Heart left ventricle (tissue), 16 donors: ENCODE measurements around the gene CNTNAP5. TPM values are rescaled to one million over a fixed set of nuclear protein-coding genes. Genes with fewer than 3 reads are reported as not detected.

ENCODE experiments used
- ATAC-seq, 4 donors: fragments of 200-7000 bp; cut with Tn5 transposase; one replicate each; pipeline ENCODE4 v1.9.1; 2020 to 2022; ENCODE audit warnings: moderate library complexity in 4 of 4, mild to moderate bottlenecking in 3 of 4, moderate number of reproducible peaks in 1 of 4
- DNase-seq, 5 donors: peaks; one replicate each; pipeline ENCODE4 v3.0.0-alpha.2; 2020
- H3K27ac ChIP-seq, 12 donors: fragments of 200-600 bp; sonication (generic) in 4 of 12; one replicate each; pipeline versions ENCODE4 v1.5.0 to v1.8.0; 2016 to 2022; ENCODE audit warnings: mild to moderate bottlenecking in 2 of 12
- H3K27me3 ChIP-seq, 9 donors: fragments of 200-600 bp; sonication (generic) in 2 of 9; one replicate each; pipeline versions ENCODE4 v1.5.1 to v1.8.0; 2016 to 2022; ENCODE audit warnings: mild to moderate bottlenecking in 3 of 9
- H3K36me3 ChIP-seq, 9 donors: fragments of 200-600 bp; sonication (generic) in 2 of 9; one replicate each; pipeline versions ENCODE4 v1.5.0 to v1.8.0; 2018 to 2022; ENCODE audit warnings: mild to moderate bottlenecking in 2 of 9
- H3K4me1 ChIP-seq, 12 donors: fragments of 200-600 bp; sonication (generic) in 4 of 12; one replicate each; pipeline versions ENCODE4 v1.5.0 to v1.8.0; 2016 to 2022; ENCODE audit warnings: mild to moderate bottlenecking in 3 of 12
- H3K4me3 ChIP-seq, 12 donors: fragments of 200-600 bp; sonication (generic) in 4 of 12; one replicate each; pipeline versions ENCODE4 v1.5.0 to v1.8.0; 2017 to 2022; ENCODE audit warnings: mild to moderate bottlenecking in 9 of 12, moderate library complexity in 4 of 12
- H3K9me3 ChIP-seq, 12 donors: fragments of 200-600 bp; sonication (generic) in 4 of 12; one replicate each; pipeline versions ENCODE4 v1.5.0 to v1.8.0; 2016 to 2022; ENCODE audit warnings: mild to moderate bottlenecking in 1 of 12
- CTCF ChIP-seq, 12 donors: fragments of 200-600 bp; sonication (generic) in 4 of 12; IDR thresholded peaks; one replicate each; pipeline versions ENCODE4 v1.5.0 to v1.8.0; 2018 to 2022; ENCODE audit warnings: antibody characterized with exemption in 12 of 12, mild to moderate bottlenecking in 5 of 12
- POLR2A ChIP-seq, 2 donors: fragments of 450-650 bp; IDR thresholded peaks; one replicate each; pipeline ENCODE4 v1.6.1; 2017; ENCODE audit warnings: antibody characterized with exemption in 2 of 2, mild to moderate bottlenecking in 2 of 2, moderate library complexity in 2 of 2
- WGBS, 4 donors: extraction: QIAGEN DNeasy Blood & Tissue Kit in 2 of 4; methylation state at CpG; one replicate each; pipeline versions ENCODE4 v1.1.5 to v1.1.7; 2013 to 2018; 5-methylcytosine and 5-hydroxymethylcytosine counted together
- intact Hi-C, 10 donors: fragments of 100-400 bp; cut with DNase I; formaldehyde crosslinking; loops; one replicate each; pipeline versions ENCODE4 v1.11.1 to v1.14.2; 2022
- polyA plus RNA-seq, 2 donors: library from polyadenylated mRNA; stranded (reverse); fragments of 200-250 nt; gene quantifications; one replicate each; pipeline ENCODE4 v1.2.3, GENCODE V29; 2013
- total RNA-seq, 9 donors: library from RNA; depleted of rRNA in 2 of 9; stranded (reverse); fragments of >200 nt in 2 of 9; fragmentation: NEBNext Ultra II Directional in 3 of 9; extraction: Animal tissue kit (Norgen Biotek cat#: 25700) in 3 of 9; gene quantifications; one replicate each; pipeline versions ENCODE4 v1.1.0 to v1.2.4, GENCODE V29; 2016 to 2023
- donor health status: ischemic (EF 13 %, LVEDD 7.1; RV severe dilation, severe dysfunction).
- donor health status: healthy with polysubstance abuse.
- donor health status: DM: no; HTN: yes; CAD: no.
- donor health status: DM: no; HTN: no; CAD: no.
- donor health status: ischemic (EF 25% LVEDD 6.9; RV normal size, moderate dysfunction).
- donor health status: ischemic (EF 25% LVEDD 5.7; RV mildly dilated, moderate dysfunction).
- donor health status: healthy.
- donor health status: DM: yes; HTN: yes; CAD: no.
- donor health status: ischemic (EF 35%, LVEDD 5.7; RV mildly dilated, moderate dysfunction).
- donor health status: nonischemic (EF 11% LVEDD 7.7; RV severe dilation, severe dysfunction).
- donor health status: DM: yes; HTN: yes; CAD: no.
- donor health status: PGD.
- donor health status: ischemic (EF 29% LVEDD 5.4; RV normal size, mild dysfunction).
- donor health status: nonischemic (EF 23%, LVEDD 6.1; RV moderate dilation, normal function).

CNTNAP5 gene
- total and polyA plus RNA-seq, 11 donors = not detected

GRCh38 chr2:124066776-124067175 is 41.7 kb downstream of the CNTNAP5 start:
- intact Hi-C loops = no loop called here
- no peak overlapping the region for H3K27ac ChIP-seq
- ATAC-seq (no peak), DNase-seq (no peak)
- no peaks in the 10 kb centered on the region for H3K4me1 ChIP-seq
- no peaks in the 10 kb centered on the region for H3K27me3 ChIP-seq
- TF ChIP-seq POLR2A (IDR thresholded peaks at IDR 0.05) (no peak), CTCF (IDR thresholded peaks at IDR 0.05) (no peak)
- H3K9me3 ChIP-seq = peaks cover 0 to 3% (median 0%) of the 10 kb centered on the region in 12 donors
- no peak overlapping the region for H3K4me3 ChIP-seq
- H3K36me3 ChIP-seq = no peaks in the 10 kb centered on the region

- no peaks in the 10 kb centered on the region for H3K36me3 ChIP-seq
- no peak overlapping the region for H3K27ac ChIP-seq
- intact Hi-C loops = no loop called here
- WGBS, 4 donors = 60 to 86% (median 81%) methylated on average over 2 of the region's 2 CpGs
- no peaks in the 10 kb centered on the region for H3K4me1 ChIP-seq
- no peaks in the 10 kb centered on the region for H3K27me3 ChIP-seq
- TF ChIP-seq CTCF (IDR thresholded peaks at IDR 0.05) = no peak
- no peak for TF ChIP-seq POLR2A (IDR thresholded peaks at IDR 0.05)
- H3K9me3 ChIP-seq = peaks cover 0 to 6% (median 0%) of the 10 kb centered on the region in 12 donors
- ATAC-seq (no peak), DNase-seq (no peak)
- H3K4me3 ChIP-seq = no peak overlapping the region
These were observed 54.0 kb downstream of the CNTNAP5 start for GRCh38 chr2:124079045-124079444.

GRCh38 chr2:124080281-124081153 is 55.4 kb downstream of the CNTNAP5 start:
- TF ChIP-seq POLR2A (IDR thresholded peaks at IDR 0.05) = no peak
- TF ChIP-seq CTCF (IDR thresholded peaks at IDR 0.05) = no peak
- no peak overlapping the region for H3K27ac ChIP-seq
- intact Hi-C loops = no loop called here
- peaks cover 0 to 6% (median 0%) of the 10 kb centered on the region in 12 donors for H3K9me3 ChIP-seq
- 71 to 76% (median 73%) methylated on average over 6 of the region's 6 CpGs for WGBS, 4 donors
- no peaks in the 10 kb centered on the region for H3K36me3 ChIP-seq
- DNase-seq = no peak
- ATAC-seq = no peak
- H3K4me1 ChIP-seq = no peaks in the 10 kb centered on the region
- H3K27me3 ChIP-seq = no peaks in the 10 kb centered on the region
- no peak overlapping the region for H3K4me3 ChIP-seq

- no peak for DNase-seq
- 0 to 67% (median 48%) methylated on average over 1 of the region's 1 CpG for WGBS, 4 donors
- H3K4me3 ChIP-seq = no peak overlapping the region
- H3K27ac ChIP-seq = no peak overlapping the region
- intact Hi-C loops = no loop called here
- ATAC-seq = no peak
- TF ChIP-seq CTCF (IDR thresholded peaks at IDR 0.05) = no peak
- TF ChIP-seq POLR2A (IDR thresholded peaks at IDR 0.05) = no peak
- H3K4me1 ChIP-seq = no peaks in the 10 kb centered on the region
- no peaks in the 10 kb centered on the region for H3K27me3 ChIP-seq
- H3K9me3 ChIP-seq = peaks cover 0 to 6% (median 0%) of the 10 kb centered on the region in 12 donors
- no peaks in the 10 kb centered on the region for H3K36me3 ChIP-seq
These were observed 56.1 kb downstream of the CNTNAP5 start for GRCh38 chr2:124081154-124081716.
